ENCODE measurements around the gene OSBPL2. TPM values are rescaled to one million over a fixed set of nuclear protein-coding genes. Genes with fewer than 3 reads are reported as not detected.

The OSBPL2 gene
- total RNA-seq, 2 experiments from 2014 or later = 23.6 to 24.7 TPM

DNA sequence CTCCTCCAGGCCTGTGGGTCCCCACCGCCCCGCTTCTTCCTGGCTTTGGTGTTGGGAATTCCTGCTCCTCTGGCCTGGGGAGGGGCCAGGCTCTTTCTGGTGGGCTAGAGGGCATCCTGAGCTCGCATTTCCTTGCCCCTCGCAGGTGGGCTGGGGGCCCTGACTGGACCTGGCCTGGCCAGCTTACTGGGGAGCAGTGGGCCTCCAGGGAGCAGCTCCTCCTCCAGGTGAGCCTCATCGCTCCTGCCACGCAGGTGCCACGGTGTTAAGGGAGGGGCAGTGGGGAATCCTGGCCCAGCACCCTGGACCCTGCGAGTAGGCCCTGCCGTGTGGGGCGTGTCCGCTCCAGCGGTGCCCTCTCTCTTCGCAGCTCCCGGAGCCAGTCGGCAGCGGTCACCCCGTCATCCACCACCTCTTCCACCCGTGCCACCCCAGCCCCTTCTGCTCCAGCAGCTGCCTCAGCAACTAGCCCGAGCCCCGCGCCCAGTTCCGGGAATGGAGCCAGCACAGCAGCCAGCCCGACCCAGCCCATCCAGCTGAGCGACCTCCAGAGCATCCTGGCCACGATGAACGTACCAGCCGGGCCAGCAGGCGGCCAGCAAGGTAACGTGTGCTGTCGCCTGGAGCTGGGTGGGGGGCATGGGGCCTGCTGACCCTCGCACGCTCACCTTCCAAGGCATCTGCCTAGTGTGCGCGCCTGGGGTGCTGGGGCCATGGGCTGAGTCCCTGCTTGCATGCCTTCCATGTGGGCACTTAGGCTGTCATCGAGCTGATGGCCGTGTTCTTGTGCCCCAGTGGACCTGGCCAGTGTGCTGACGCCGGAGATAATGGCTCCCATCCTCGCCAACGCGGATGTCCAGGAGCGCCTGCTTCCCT lies 69.1 kb downstream of the OSBPL2 start:
- H3K9me3 Mint-ChIP-seq = no peaks in the 10 kb centered on the region

GRCh38 chr20:62308102-62308822 lies 69.9 kb downstream of the OSBPL2 start:
- Mint-ChIP-seq H3K9me3 (no peaks in the 10 kb centered on the region), H3K4me3 (no peak overlapping the region), H3K27ac (no peak overlapping the region), H3K4me1 (ENCODE audit: low read depth) (peaks cover 19% of the 10 kb centered on the region), H3K27me3 (ENCODE audit: low read depth) (no peaks in the 10 kb centered on the region), H3K36me3 (ENCODE audit: low read depth) (peaks cover 30% of the 10 kb centered on the region)
- intact Hi-C loops (cut with micrococcal nuclease) = no loop called here
- DNase-seq = no peak
- CTCF ChIA-PET = no interaction called here

More for the DNA sequence above, 69.1 kb downstream of the OSBPL2 start:
- CTCF ChIA-PET = interaction anchor here (0.9 kb wide), 1 partner anchor 76 kb away, joined by 3 read pairs; no protein-coding TSS in a partner anchor
- Mint-ChIP-seq H3K4me3 (no peak overlapping the region), H3K27ac (no peak overlapping the region), H3K36me3 (ENCODE audit: low read depth) (peaks cover 30% of the 10 kb centered on the region), H3K4me1 (ENCODE audit: low read depth) (peaks cover 19% of the 10 kb centered on the region), H3K27me3 (ENCODE audit: low read depth) (no peaks in the 10 kb centered on the region)
- intact Hi-C loops (cut with micrococcal nuclease) = no loop called here
- no peak for DNase-seq

DNA sequence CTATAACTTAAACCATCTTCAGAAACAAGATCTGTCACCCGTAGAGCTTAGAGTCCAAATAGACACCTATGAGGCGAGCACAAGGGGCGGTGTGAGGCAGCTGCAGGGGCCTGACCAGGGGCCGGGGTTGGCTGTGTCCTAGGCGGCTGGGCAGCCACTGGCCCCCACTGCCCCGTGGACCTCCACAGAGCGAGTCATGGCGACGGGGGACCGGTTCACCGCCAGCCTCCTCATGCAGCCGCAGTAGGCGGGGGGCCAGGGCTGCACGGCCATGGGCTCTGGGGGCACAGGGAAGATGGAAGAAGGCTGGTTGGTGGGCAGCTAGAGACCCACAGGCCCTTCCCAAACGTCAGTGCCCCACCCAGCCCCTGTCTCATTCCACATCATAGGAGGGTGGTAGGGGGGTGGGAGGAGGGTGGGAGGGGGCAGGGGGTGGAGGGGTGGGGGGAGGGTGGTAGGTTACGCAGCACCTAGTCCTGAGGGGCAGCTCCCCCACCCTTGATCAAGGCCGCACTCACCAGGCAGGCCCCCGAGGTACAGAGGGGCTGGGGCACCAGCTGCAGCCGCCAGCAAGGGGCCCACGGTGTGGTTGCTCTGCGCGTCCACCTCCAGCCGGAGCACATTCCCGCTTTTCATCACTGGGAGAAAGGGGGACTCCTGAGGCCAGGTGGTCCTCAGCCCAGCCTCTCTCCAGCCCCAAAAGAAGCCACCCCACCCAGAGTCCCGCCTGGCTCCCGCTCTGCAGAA lies 71.0 kb downstream of the OSBPL2 start:
- CTCF ChIA-PET = no interaction called here
- H3K9me3 Mint-ChIP-seq = no peaks in the 10 kb centered on the region
- intact Hi-C loops (cut with micrococcal nuclease) = no loop called here
- DNase-seq = no peak
- H3K36me3 Mint-ChIP-seq (ENCODE audit: low read depth) = peaks cover 20% of the 10 kb centered on the region
- H3K4me1 Mint-ChIP-seq (ENCODE audit: low read depth) = peaks cover 14% of the 10 kb centered on the region
- no peaks in the 10 kb centered on the region for H3K27me3 Mint-ChIP-seq (ENCODE audit: low read depth)
- H3K27ac Mint-ChIP-seq = no peak overlapping the region
- H3K4me3 Mint-ChIP-seq = no peak overlapping the region

DNA sequence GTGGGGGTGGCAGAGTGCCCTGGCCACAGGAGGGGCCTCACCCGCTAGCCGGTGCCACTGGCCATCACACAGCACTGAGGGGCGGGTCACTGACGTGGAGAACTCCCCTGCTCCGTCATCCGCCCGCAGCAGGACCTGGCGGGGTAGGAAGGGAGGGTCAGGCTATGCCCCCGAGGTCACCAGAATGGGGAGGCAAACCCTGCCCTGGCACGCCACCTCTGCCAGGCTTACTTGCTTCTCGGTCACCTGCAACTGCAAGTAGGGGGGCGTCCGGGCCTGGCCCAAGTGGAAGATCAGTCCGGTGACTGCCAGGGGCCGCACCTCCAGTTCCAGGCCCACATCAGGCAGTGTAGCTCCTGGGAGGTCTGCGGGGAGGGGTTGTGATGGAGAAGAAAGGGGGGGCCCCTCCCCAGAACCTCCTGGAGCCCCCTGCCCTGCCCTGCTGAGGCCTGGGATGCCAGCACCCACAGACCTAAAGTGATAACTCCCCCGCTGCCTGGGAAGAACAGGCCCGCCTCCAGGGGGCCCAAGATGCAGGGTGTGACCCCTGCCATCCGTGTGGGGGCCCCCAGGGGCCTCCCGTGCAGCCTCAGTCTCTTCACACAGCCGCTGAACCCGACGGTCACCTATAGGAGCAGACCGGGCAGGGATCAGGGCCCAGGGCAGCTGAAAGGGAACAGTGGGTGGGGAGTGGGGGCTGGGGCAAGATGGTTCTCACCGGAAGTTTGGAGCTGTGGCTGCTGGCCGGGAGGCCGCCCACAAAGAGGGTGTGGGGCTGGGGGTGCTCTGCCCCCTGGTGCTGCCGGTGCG lies 71.8 kb downstream of the OSBPL2 start:
- no peak for DNase-seq
- CTCF ChIA-PET = no interaction called here
- no peak overlapping the region for H3K27ac Mint-ChIP-seq
- intact Hi-C loops (cut with micrococcal nuclease) = no loop called here
- H3K27me3 Mint-ChIP-seq (ENCODE audit: low read depth) = no peaks in the 10 kb centered on the region
- H3K36me3 Mint-ChIP-seq (ENCODE audit: low read depth) = peaks cover 16% of the 10 kb centered on the region
- H3K9me3 Mint-ChIP-seq = no peaks in the 10 kb centered on the region
- H3K4me1 Mint-ChIP-seq (ENCODE audit: low read depth) = peaks cover 6% of the 10 kb centered on the region
- no peak overlapping the region for H3K4me3 Mint-ChIP-seq

- Mint-ChIP-seq H3K27ac (no peak overlapping the region), H3K9me3 (no peaks in the 10 kb centered on the region), H3K27me3 (ENCODE audit: low read depth) (no peaks in the 10 kb centered on the region), H3K4me1 (ENCODE audit: low read depth) (no peaks in the 10 kb centered on the region), H3K36me3 (ENCODE audit: low read depth) (peaks cover 13% of the 10 kb centered on the region), H3K4me3 (no peak overlapping the region)
- DNase-seq = no peak
- intact Hi-C loops (cut with micrococcal nuclease) = no loop called here
- CTCF ChIA-PET = no interaction called here
Observed at GRCh38 chr20:62310757-62311121, 72.4 kb downstream of the OSBPL2 start.

DNA sequence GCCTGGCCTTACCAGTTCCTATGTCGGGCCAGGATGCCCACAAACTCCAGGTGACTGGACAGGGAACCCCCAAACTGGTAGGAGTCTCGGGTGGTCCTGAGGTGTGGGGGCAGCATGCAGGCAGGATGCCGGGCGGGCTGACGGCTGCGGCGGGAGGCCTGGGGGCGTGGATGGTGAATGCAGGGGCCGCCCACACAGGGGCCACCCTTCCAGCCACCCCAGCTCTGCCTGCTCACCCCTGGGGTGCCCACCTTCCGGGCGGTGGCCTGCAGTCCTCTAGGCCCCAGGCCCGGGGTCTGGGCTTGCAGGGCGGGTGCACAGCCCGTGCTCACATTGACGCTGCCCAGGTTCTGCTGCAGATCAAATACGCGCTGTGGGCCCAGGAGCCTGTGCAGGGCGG lies 72.8 kb downstream of the OSBPL2 start:
- H3K9me3 Mint-ChIP-seq = no peaks in the 10 kb centered on the region
- H3K4me1 Mint-ChIP-seq (ENCODE audit: low read depth) = no peaks in the 10 kb centered on the region
- H3K36me3 Mint-ChIP-seq (ENCODE audit: low read depth) = peaks cover 11% of the 10 kb centered on the region
- DNase-seq = no peak
- intact Hi-C loops (cut with micrococcal nuclease) = no loop called here
- no peak overlapping the region for H3K27ac Mint-ChIP-seq
- no peak overlapping the region for H3K4me3 Mint-ChIP-seq
- H3K27me3 Mint-ChIP-seq (ENCODE audit: low read depth) = no peaks in the 10 kb centered on the region
- CTCF ChIA-PET = no interaction called here

DNA sequence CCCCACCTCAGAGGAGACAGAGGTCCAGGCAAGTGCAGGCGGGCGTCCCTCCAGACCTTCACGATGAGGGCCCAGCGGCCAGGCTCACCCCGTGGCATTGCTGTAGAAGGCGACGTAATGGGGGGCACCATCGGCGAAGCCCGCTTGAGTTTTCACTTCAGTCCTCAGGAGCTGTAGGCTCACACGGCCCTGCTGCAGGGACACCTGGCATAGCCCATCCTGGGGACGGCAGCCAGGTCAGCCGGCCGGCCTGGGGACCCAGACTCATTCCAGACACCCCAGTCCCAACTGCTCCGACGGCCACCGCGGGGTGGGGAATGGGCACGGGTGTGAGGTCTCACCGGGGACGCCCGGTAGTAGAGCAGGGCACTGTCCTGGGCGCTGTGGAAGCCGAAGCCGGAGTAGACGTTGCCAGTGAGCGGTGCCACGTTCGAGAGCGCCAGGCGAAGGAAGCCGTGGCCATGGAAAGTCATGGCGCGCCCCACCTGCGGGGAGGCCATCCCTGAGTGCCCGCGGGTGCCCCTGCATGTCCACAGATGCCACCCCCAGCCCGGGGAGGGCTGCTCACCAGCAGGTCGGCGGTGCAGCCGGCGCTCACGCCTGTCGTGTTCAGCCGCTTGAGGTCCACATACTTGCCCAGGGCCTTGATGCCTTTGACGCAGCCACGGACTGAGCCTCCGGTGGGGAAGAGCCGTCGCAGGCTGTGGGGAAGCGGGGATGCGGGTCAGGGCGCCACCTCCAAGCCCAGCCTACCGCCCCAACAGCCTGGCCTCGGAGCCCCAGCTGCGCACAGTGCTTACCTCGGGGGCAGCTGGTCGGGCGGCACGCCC lies 73.7 kb downstream of the OSBPL2 start:
- H3K4me3 Mint-ChIP-seq = no peak overlapping the region
- no peak overlapping the region for H3K27ac Mint-ChIP-seq
- no peaks in the 10 kb centered on the region for H3K4me1 Mint-ChIP-seq (ENCODE audit: low read depth)
- CTCF ChIA-PET = no interaction called here
- peaks cover 7% of the 10 kb centered on the region for H3K36me3 Mint-ChIP-seq (ENCODE audit: low read depth)
- H3K27me3 Mint-ChIP-seq (ENCODE audit: low read depth) = no peaks in the 10 kb centered on the region
- intact Hi-C loops (cut with micrococcal nuclease) = no loop called here
- H3K9me3 Mint-ChIP-seq = no peaks in the 10 kb centered on the region
- DNase-seq = no peak

DNA sequence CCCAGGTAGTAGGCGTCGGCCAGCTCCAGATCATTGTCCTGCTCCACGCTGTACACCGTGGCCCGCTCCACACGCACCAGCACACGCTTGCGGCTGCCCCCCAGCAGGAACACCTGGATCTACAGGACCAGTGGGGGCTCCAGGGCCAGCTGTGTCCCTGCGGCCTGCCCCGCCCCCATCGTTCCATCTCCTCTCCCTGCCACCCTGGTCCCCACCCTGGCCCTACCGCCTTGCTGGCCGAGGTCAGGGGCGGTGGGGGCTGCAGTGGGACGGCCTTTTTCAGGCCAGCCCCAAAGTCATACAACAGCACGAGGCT lies 74.3 kb downstream of the OSBPL2 start:
- H3K27me3 Mint-ChIP-seq (ENCODE audit: low read depth) = no peaks in the 10 kb centered on the region
- no peak overlapping the region for H3K27ac Mint-ChIP-seq
- H3K4me1 Mint-ChIP-seq (ENCODE audit: low read depth) = no peaks in the 10 kb centered on the region
- intact Hi-C loops (cut with micrococcal nuclease) = no loop called here
- H3K9me3 Mint-ChIP-seq = no peaks in the 10 kb centered on the region
- no peak for DNase-seq
- H3K4me3 Mint-ChIP-seq = no peak overlapping the region
- H3K36me3 Mint-ChIP-seq (ENCODE audit: low read depth) = peaks cover 7% of the 10 kb centered on the region
- CTCF ChIA-PET = no interaction called here

- H3K9me3 Mint-ChIP-seq = no peaks in the 10 kb centered on the region
Observed at GRCh38 chr20:62313021-62313420, 74.7 kb downstream of the OSBPL2 start.

GRCh38 chr20:62313460-62314338 lies 75.4 kb downstream of the OSBPL2 start:
- intact Hi-C loops (cut with micrococcal nuclease) = no loop called here
- CTCF ChIA-PET = no interaction called here
- Mint-ChIP-seq H3K9me3 (no peaks in the 10 kb centered on the region), H3K4me1 (ENCODE audit: low read depth) (no peaks in the 10 kb centered on the region), H3K27me3 (ENCODE audit: low read depth) (no peaks in the 10 kb centered on the region), H3K27ac (no peak overlapping the region), H3K36me3 (ENCODE audit: low read depth) (peaks cover 4% of the 10 kb centered on the region), H3K4me3 (no peak overlapping the region)
- DNase-seq = no peak

More at GRCh38 chr20:62313021-62313420, 74.7 kb downstream of the OSBPL2 start:
- no peak for DNase-seq
- no peak overlapping the region for H3K4me3 Mint-ChIP-seq
- H3K27me3 Mint-ChIP-seq (ENCODE audit: low read depth) = no peaks in the 10 kb centered on the region
- intact Hi-C loops (cut with micrococcal nuclease) = no loop called here
- CTCF ChIA-PET = no interaction called here
- peaks cover 4% of the 10 kb centered on the region for H3K36me3 Mint-ChIP-seq (ENCODE audit: low read depth)
- no peak overlapping the region for H3K27ac Mint-ChIP-seq
- no peaks in the 10 kb centered on the region for H3K4me1 Mint-ChIP-seq (ENCODE audit: low read depth)

- no peak for DNase-seq
- Mint-ChIP-seq H3K4me3 (no peak overlapping the region), H3K27ac (no peak overlapping the region), H3K36me3 (ENCODE audit: low read depth) (no peaks in the 10 kb centered on the region), H3K4me1 (ENCODE audit: low read depth) (no peaks in the 10 kb centered on the region), H3K9me3 (no peaks in the 10 kb centered on the region), H3K27me3 (ENCODE audit: low read depth) (no peaks in the 10 kb centered on the region)
- intact Hi-C loops (cut with micrococcal nuclease) = no loop called here
- CTCF ChIA-PET = no interaction called here
Observed at GRCh38 chr20:62314339-62314638, 76.0 kb downstream of the OSBPL2 start.
